ENCODE measurements around the gene PHF24.
"Not testable (repeated sequence)": the region's sequence is repeated elsewhere in the genome, so short reads cannot be mapped to it uniquely, and the experiment has no call there.

PHF24 gene

GRCh38 chr9:34957492-34958410, at the start of gene PHF24:
Gene PHF24, plus strand, starts transcription at chr9:34958285. Its CDS starts 13,014 bp downstream, at chr9:34971299.
- no peak for DNase-seq

- DNase-seq, result no peak
Measured at GRCh38 chr9:34927061-34927460, 31.0 kb upstream of the PHF24 start.

DNA sequence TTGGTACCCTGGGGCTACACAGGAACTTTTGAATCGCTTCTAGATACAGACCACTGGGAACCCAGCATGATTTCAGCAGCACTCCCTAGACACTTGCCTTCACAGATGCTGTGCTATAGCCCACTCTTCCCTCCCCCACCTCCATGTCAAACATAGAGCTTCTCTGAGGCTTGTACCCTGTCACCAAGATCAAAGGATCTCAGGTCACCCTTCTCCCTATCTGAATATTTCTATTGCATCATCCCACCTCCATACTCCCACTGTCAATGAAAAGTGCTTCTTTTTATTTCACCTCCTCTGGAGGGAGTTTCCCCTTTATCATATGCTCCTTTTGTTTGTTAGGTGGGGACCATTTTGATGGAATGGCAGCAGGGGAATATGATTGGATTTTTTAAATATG, 29.2 kb upstream of the PHF24 start:
- DNase-seq, result no peak

DNA sequence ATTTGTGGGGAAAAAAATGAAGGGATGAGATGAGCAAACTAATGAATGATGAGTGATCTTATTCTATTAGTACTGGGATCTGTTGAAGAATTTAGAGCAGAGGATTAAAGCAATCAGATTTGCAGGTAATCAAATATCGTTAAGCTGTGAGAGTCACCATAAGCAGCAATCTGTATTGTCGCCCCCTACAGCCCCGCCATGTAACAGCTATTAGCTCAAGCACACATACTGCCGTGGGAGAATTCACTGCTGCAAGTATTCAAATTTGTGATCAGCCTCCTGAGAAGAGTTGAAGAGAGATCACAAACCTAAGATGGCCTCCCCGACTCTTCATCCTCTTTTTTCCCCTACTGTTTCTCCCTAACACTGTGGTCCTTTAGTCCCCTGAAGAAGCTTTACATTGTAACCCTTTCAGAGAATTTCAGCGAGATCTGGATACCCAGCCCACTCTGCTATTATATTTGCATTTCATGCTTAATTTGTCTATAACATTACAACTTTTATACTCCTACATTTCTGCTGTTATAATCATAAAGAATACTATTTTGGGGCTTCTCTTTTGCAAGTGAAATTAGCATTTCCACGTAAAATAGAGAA, 28.5 kb upstream of the PHF24 start:
- DNase-seq, result no peak

DNA sequence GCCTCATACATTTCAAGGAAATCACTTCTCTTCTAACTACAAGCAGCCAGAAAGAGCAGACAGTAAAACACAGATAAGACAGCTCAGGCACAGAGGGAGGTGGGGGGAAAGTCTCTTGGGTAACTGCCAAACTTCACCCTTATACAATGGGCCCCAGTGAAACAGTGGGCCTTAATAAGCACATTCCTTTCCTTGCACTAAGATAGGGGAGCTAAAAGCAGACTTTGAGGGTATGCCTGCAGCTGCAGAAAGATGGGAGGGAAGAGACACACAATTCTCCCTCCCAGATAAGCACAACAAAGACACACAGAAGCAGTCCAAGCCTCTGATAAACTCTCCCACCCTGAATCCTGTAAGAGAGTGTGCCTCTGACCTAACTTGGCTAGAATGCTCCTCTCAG, 18.1 kb upstream of the PHF24 start:
- DNase-seq, result not testable (repeated sequence)

DNA sequence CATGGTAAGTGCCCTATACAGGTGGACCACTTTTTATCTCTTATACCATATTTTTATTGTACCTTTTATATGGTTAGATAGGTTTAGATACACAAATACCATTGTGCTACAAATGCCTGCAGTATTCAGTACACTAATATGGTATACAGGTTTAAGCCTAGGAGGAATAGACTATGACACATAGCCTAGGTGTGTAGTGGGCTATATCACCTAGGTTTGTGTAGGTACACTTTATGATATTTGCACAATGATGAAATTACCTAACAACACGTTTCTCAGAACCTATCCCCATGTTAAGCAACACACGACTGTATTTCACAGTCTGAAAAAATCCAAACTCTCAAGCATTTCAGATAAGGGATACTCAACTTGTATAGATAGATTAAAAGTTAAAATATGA, 9.6 kb upstream of the PHF24 start:
- no peak for DNase-seq

DNA sequence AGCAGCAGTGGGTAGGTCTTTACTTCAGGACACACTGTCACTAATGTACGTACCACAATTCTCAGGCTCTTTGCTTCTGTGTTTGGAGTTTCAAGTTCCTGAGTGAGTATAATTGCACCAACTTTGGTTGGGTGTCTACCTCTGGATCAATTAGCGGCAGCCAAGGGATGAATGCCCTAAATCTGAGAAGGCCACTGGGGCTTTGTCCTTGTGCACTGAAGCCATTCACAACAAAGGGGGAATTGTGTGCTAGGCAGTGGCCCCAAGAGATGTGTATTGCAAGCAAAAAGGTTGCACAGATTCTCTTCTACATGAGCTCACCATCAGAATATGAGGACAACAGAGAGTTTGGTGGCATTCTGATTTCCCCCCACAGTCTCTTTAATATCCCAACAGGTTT, 3.9 kb upstream of the PHF24 start:
- no peak for DNase-seq

DNA sequence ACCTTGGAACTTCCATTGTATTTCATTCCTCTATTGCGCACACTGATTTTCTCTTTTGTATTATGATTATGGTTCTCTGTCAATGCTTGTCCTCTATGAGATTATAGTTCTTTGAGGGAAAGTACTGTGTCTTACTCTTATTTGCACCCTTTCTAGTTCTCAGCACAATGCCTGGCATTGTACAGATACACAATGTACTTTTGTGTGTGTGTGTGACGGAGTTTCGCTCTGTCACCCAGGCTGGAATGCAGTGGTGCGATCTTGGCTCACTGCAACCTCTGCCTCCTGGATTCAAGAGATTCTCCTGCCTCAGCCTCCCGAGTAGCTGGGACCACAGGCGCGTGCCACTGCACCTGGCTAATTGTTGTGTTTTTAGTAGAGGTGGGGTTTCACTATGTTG, 2.0 kb upstream of the PHF24 start:
- not testable (repeated sequence) for DNase-seq

- no peak for DNase-seq
Measured at GRCh38 chr9:34956648-34957047, 1.4 kb upstream of the PHF24 start.

DNA sequence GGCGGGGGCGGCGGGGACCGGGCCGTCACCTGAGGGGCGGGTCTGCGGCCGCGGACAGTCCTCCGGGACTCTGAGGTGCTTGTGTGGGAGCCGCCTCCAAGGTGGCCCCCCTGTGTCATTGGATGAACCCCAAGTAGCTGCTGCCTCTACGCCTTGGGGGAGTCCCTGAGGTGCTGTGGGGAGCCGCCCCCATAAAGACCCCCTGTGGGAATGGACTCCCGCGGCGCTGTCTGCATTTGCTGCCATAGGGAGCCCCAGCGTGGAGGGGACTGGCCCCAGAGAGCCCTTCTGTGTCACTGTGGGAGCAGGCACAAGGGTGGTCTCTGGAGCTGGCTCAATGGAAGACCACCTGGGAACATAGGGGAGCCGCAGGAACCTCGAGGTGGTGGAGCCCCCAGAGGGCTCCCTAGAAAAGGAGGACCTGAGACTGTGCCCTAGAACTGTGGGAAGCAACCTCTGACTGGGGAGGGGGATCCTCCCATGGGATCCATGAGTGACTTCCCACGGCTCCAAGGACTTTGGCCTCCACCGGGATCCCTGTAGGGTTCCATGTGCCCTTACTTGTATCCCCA, 412 bp downstream of the PHF24 start:
- no peak for DNase-seq

- no peak for DNase-seq
Measured at GRCh38 chr9:34959461-34959860, 1.4 kb downstream of the PHF24 start.

DNA sequence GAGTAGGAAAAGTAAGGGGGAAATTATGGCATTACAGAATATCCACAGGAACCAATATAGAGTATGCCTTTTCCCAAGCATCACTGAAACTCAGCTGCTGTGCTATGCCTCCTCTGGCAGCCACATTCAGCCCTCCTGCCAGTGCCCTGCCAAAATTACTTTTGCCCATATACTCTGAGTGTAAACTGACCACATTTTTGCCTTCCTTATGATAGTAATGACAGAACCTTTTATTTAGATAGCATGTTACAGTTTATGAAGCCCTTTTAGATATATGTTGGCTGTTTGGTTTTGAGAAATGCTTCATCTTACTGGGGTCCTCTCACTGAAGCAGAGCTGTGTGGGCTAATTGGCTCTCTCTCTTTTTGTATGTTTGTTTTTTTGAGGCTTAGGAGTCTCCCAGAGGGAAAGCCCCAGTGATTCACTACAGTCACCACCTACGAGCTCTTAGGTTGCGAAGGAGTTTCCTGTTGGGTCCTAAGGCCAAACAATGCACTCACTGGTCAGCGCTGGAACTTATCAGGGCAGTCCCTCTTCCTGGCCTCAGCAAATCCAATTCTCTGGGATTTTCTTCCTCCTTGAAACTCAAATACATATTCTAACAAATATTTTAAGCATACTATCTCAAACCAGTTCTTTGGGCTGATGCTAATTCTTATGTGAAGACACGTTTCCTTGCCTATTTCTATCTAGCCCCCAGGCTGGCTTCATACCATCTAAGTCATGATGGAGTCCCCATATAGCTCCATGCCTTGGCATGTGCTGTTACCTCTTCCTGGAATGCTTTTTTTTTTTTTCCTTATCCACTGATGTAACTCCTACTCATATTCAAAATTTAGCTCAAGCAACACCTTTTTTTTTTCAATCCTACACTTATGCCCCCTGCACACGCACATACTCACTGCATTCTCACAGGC, 3.7 kb downstream of the PHF24 start:
- no peak for DNase-seq

DNA sequence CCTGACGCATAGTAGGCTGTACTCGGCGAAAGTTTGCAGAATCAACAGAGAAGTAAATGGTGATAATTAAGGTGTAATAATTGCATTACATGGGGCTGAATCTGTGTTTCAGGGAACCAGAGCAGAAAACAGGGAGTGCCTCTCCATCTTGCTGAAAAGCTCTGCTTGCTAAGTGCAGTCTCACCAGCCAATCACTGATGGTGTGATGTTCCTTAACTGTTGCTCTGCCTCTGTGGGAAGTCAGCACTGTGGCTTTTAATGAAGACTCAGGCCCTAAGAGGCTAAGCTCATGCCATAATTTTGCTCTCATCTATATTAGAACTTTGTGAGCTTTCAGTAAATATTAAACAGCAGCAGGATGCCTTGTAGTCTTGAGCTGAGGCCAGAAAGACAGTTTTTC, 4.5 kb downstream of the PHF24 start:
- no peak for DNase-seq

- DNase-seq, result no peak
Measured at GRCh38 chr9:34963552-34963951, 5.5 kb downstream of the PHF24 start.

DNA sequence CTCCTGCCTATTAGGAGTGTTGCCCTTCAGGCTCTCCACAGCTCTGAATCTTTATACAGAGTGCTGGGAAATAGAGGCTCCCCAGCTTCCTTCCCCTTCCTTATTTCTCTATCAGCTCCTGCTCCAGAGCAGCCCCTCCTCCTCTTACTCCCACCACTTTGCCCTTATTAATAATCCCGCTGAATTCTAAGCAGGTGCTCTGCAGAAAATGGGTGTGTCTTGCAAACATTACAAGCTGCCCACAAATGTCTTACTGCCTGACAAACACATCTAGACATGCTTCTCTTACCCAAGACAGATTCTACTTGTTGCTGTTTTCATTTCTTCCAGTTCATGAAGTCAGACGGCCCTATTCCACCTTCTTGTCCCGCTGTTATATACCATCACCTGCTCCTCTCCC, 6.4 kb downstream of the PHF24 start:
- DNase-seq, result no peak

DNA sequence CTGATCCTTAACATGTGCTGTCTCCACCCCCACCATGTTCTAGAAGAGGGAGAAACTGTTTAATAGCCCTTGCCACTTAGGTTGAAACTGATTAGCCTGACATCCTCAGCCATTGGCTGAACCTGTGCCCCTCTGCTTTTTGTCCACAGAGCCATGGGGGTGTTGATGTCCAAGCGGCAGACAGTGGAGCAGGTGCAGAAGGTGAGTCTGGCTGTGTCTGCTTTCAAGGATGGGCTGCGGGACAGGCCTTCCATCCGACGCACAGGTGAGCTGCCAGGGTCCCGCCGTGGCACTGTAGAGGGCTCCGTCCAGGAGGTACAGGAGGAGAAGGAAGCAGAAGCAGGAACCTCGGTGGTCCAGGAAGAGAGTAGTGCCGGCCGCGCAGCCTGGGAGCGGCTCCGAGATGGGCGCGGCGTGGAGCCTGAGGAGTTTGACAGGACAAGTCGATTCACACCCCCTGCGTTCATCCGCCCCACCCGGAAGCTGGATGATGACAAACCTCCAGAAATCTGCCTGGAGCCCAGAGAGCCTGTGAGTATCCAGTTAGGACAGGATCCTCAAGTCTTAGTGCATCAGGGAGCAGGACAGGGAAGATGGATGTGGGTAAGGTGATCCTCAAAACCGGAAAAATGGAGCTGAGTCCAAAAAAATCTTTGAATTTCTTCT, 13.2 kb downstream of the PHF24 start:
- no peak for DNase-seq

DNA sequence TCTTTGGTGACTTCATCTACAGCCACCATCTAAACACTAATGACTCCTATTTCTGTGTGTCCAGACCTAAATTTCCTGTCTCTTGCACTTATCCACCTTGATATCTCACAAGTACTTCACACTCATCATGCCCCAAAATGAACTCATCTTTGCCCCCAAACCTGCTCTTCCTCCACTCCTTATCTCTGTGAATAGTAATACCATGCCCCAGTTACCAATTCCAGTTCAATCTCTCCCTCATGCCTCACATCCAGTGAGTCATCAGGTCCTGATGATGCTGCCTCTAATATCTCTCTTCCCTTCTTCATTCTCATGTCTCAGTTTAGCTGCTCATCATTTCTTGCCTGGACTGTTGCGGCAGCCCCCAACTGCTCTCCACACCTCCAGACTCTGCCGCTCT, 16.6 kb downstream of the PHF24 start:
- no peak for DNase-seq

DNA sequence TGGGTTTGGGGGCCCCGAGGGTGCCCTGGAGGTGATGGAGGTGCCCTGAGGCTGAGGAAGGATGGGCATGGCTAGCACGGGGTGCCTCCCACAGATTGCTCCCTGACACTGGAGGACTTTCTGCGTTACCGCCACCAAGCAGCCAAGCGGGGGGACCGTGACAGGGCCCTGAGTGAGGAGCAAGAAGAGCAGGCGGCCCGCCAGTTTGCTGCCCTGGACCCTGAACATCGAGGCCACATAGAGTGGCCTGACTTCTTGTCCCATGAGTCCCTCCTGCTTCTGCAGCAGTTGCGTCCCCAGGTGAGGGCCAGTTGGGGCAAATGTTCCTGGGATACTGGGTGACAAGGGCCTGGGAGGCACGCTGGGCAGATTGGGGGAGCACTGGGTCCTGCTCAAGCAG, 18.4 kb downstream of the PHF24 start:
- no peak for DNase-seq

- DNase-seq, result no peak
Measured at GRCh38 chr9:34976992-34977391, 18.9 kb downstream of the PHF24 start.

DNA sequence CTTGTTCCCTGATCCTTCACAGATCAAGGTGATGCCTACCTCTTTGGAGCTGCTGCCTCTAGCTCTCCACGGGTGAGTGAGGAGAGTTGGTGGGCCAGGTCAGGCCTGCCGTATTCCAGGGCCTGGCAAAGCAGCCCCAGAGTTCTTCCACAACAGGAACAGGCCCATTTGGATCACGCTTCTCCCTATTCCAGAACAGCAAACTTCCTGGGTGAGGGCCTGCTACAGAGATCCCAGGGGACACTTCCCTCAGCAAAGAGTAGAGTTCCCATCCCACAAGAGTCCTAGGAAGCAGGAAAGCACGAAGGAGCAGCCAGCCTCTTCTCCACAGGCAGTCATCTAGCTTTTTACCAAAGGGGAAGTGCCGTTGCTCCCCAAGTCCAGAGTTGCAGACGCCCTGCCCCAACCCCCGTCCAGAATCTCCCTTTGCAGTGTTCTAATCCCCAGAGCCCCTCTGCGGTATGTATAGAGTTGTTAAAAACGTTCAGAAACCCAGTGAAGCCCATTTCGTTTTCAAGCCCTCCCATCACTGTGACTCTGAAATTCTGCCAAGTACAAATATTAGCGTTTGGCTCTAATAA, 22.2 kb downstream of the PHF24 start:
- no peak for DNase-seq

DNA sequence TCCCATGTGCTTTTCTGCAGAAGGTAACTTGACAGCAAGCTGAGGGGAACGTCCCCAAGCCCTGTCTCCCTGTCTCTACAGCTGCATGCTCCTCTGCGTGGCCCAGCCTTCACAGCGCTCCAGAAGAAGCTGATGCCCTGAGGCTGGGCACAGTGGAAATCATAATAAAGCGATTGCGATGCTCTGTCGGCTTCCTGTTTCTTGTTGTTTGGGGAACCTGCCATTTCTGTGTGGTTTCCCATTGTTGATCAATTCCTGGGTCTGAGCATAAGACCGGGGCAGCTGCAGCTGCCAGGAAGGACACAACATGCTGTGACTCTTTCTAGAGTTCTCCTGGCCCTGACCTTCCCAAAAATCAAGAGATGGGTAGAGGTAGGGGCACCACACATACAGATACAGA, 24.3 kb downstream of the PHF24 start:
- DNase-seq, result peak; percentile 87

DNA sequence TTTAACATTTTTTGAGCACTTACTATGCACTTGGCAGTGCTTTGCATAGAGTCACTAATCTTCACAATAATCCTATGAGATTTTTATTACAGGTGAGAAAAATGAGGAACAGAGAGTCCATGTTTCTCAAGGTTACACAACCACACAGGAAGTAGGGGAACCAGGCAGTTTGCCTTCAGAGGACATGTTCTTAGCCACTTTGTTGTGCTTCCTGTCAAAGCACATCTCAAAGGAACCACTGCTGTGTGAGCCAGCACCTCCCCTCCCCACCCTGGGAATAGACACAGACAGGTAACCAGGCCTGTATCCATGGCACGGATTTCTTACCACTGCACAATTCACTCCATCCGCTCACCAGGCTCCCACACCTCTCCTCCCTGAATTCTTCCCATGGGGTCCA, 25.1 kb downstream of the PHF24 start:
- peak; percentile 81 for DNase-seq

Measured in MV-4-11 (cell line).